Bone marrow (tissue), 2 donors: ENCODE results near the gene ELMO3.

Experiments
- DNase-seq, 2 donors: peaks; one replicate each; lab custom pipeline; 2025; lab: John Stamatoyannopoulos, UW

The ELMO3 gene

DNA sequence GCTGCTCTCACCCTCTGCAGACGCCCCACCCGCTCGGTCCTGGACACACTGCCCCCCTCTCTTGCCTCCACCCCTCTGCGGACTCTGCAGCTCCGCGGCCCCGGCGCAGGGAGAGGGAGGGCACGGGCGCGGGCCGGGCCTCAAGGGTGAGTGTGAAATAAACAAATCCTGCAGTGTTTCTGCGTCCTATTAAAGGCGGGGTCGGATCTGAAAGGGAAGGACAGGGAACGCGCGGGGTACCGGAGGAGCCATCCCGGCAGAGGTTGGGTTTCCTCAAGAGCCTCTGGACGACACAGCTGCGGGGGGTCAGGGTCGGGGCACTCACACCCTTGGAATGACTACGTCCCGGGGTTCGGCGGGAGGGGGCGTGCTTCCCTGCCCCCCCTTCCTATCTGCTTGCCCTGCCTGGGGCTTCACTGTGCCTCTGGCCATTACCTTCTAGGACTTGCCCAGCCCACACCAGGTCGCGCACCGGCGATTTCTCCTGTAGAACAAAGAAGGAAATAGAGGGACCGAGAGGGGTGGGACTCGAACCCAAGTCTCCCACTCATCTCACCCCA is 34.9 kb upstream of the ELMO3 start:
- no peak for DNase-seq

DNA sequence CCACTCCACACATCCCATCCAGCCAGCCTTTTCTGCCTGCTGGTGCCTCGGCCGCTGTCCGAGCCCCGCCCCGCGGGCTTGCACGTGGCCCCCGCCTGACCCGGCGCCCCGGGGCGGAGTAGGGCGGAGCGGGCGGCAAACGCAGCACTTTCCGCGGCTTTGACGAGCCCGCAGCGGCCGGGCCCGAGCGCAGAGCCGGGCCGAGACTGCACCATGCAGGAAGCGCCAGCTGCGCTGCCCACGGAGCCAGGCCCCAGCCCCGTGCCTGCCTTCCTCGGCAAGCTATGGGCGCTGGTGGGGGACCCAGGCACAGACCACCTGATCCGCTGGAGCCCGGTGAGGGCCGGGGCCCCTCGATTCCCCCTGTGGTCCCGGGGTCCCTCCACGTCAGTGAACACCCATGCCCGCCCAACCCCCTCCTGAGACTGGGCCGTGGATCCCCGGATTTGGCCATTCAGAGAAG is 34.3 kb upstream of the ELMO3 start, which contains the start of gene HSF4:
Gene HSF4 (plus strand): TSS at position 147 of the 463 bp plus-strand sequence. CDS start 67 bp downstream, at position 214.
- no peak for DNase-seq

DNA sequence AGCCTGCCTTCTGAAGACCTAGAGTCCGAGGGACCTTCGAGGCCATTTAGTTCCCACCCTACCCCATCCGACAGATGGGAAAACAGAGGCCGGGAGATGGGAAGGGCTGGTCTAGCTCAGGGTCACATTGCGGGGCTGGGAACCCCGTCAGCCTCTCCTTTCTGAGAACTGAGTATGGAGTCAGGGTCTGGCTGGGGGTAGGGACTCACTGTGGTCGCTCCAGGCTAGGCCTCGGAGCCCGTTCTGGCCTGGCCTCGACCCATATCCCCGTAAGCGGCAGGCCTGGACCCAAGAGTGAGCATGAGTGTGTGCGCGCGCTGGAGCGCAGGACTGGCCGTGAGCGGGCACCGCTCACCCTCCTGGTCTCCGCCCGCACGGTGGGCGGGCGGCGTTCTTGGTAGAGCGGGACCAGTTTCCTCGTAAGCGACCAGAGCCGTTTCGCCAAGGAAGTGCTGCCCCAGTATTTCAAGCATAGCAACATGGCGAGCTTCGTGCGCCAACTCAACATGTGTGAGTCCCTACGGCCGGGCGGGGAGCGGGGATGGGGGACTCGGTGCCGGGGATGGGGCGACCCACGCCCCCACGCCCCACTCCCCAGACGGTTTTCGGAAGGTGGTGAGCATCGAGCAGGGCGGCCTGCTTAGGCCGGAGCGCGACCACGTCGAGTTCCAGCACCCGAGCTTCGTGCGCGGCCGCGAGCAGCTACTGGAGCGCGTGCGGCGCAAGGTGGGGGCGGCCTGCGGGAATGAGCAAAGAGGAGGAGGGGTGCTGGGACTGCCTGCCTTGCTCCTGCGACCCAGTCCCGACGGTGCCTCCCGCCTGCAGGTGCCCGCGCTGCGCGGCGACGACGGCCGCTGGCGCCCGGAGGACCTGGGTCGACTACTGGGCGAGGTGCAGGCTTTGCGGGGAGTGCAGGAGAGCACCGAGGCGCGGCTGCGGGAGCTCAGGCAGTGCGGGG is 33.5 kb upstream of the ELMO3 start:
- no peak for DNase-seq

DNA sequence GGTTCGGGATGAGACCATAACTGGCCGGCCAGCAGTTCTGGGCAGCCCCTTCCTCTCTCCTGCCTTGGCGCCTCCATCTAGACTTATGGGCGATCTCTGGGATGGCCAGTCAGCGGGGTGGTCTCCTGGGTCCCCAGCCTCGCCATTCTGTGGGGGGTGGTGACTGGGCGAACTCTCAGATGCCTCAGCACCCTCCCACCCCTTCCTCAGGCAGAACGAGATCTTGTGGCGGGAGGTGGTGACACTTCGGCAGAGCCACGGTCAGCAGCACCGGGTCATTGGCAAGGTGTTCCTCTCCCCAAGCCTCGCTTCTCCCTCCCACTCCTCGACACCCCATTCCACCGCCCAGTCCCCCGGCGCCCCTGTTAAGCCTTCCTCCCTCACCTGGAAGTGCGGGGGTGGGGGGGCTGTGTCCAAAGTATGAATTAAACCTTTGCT is 32.8 kb upstream of the ELMO3 start:
- no peak for DNase-seq

DNA sequence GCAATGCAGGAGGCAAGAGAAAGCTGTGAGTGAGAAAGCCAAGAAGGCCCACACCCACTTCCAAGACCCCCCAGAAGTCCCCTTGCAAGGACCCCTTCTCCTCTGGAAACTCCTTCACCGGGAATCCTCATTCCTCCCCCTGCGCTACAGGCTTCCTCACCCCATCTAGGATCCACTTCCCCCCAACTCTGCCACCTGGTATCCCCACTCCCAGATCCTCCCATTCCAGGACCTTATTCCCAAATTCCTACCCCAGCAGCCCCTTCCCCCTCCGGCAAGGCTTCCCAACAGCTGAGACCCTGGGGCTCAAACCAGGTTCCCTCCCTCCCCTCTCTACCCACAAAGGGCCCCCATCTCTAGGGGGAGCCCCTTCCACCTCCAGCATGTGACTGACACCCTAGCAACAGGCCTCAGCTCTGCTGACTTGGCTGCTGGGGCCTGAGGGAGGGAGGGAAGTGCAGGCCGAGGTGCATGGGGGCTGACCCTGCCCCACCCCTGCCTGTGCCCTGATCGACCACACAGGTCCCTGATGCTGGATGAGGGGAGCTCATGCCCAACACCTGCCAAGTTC is 32.2 kb upstream of the ELMO3 start:
- DNase-seq, result no peak

DNA sequence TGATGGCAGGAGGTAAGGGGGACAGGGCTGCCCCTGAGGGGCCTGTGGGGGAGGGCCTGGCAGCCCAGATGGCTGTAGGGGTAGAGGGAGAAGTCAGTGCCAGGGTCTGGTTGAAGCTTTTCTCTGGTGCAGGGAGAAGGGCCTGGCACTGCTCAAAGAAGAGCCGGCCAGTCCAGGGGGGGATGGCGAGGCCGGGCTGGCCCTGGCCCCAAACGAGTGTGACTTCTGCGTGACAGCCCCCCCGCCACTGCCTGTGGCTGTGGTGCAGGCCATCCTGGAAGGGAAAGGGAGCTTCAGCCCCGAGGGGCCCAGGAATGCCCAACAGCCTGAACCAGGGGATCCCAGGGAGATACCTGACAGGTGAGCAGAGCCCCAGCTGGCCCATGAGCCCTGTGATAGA is 31.3 kb upstream of the ELMO3 start:
- DNase-seq, result no peak

DNA sequence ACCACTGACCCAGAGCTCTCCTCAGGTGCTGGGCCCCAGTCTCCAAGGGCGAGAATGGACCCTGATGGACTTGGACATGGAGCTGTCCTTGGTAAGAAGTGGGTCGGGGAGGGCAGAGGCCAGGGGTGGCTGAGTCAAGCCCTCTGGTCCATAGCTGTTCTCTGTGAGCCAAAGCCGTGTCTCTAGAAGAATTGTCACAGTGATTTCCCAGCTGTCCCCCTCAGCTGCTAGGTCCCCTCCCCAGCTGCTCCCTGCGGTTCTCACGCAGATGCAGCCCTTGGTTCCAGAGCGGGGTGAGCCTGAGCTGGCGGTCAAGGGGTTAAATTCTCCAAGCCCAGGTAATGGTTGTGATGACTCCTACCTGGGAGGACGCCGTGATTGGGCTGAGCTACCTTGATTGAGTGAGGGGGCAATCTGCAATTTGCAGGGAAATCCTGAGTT is 29.9 kb upstream of the ELMO3 start:
- DNase-seq, result no peak

DNA sequence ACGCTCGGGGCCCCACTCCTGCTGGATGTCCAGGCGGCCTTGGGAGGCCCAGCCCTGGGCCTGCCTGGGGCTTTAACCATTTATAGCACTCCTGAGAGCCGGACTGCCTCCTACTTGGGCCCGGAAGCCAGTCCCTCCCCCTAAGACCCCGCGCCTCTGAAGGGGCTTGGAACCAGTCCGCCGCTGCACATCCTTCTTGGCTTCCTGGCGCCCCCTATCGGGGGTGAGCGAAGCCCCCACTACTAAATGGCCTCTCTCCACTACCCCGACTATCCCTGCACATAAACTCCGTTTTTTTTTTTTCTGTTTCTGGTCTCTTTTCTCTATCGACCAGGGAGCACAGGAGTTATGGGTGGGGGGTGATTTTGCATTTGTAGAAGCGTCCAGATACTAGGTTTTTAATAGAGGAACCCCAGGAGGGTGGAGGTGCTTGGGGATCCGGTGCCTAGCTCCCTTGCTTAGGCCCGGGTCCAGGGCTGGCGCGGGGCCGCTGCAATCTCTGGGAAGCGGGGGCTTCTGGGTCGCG is 29.2 kb upstream of the ELMO3 start:
- DNase-seq, result no peak

DNA sequence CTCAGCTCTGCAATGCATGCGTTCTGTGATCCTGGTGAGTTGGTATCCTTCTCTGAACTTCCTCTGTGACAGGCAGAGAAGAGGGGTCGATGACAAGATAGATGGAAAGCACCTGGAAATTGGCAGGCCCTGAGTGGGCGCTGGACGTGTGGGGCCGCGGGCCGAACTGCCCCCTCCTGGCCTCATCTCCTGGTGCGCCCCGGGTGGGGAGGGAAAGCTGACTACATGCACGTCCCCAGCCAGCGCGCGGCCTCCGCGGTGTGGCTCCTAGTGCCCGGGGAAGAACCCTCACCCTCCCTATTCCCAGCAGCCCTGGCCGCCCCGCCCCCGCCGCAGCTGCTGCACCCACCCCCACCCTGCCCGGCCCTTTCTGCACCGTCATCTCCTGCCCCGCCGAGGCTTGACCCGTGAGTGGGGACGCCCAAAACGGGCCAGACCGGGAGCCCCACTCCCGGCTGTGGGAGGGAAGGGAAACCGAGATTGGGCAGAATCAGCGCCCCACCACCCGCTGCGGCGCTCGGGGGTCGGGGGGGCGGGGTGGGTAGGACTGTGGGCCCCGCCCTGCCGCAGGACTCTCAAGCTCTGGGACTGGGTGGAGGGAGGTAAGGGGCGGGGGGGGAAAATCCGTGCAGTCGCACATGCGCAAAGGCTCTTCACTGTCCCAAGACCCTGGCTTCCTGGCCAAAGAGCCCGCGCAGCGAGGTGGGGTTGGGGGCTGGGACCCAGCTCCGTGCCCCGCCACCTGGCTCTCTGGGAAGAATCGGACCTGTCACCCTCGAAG is 28.6 kb upstream of the ELMO3 start, which contains the start of gene NOL3:
Gene NOL3 (plus strand): TSS at position 371 of the 781 bp plus-strand sequence.
- peak in 1 of 2 donors; percentile 72 for DNase-seq

DNA sequence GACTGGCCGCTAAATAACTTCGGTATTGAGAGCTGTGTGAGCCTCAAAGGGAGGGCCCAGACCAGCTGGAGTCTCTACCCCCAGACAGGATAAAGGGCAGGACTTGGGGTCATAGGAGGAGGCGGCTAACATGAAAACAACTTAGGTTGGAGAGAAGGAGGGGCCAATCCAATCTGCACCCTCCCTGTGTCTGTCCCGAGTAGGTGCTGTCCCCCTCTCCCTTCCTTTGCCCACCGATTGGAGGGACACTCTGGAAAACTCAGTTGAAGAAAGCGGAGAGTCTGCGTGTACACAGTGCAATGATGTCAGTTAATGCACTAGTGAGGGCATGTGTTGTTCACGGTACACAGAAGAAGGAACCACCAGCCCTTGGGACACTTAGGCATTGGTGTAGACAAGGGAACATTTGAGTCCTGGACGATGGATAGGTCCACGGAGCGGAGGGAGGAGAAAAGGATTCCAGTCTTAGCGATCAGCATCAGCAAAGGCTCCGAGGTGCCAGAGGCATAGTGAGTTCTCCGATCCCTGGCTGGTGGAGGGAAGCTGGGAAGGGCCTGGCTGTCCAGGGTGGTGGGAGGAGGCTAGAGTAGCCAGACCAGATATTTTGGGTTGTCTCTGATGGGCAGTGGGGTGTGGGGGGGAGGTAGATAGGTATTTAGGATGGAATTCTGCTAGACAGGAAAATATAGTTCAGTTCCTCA is 27.8 kb upstream of the ELMO3 start:
- no peak for DNase-seq

DNA sequence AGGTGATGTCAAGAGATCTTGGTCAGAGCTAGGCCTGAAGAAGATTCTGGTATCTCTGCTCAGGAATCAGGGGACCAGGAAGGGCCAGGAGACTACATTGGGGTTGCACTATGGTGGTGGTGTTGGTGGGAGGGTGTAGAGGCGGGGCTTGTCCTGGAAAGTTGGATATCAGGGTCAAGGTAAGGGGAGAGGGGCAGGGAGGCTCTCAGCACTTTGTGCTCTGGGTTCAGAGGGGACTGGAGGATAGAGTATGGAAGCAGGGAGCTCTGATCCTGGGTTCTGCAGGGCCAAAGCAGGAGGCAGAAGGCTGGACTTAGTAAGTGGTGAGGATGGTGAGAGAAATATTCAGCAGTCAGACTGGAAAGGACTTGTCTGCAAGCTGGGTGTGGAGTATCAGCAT is 25.6 kb upstream of the ELMO3 start:
- no peak for DNase-seq

DNA sequence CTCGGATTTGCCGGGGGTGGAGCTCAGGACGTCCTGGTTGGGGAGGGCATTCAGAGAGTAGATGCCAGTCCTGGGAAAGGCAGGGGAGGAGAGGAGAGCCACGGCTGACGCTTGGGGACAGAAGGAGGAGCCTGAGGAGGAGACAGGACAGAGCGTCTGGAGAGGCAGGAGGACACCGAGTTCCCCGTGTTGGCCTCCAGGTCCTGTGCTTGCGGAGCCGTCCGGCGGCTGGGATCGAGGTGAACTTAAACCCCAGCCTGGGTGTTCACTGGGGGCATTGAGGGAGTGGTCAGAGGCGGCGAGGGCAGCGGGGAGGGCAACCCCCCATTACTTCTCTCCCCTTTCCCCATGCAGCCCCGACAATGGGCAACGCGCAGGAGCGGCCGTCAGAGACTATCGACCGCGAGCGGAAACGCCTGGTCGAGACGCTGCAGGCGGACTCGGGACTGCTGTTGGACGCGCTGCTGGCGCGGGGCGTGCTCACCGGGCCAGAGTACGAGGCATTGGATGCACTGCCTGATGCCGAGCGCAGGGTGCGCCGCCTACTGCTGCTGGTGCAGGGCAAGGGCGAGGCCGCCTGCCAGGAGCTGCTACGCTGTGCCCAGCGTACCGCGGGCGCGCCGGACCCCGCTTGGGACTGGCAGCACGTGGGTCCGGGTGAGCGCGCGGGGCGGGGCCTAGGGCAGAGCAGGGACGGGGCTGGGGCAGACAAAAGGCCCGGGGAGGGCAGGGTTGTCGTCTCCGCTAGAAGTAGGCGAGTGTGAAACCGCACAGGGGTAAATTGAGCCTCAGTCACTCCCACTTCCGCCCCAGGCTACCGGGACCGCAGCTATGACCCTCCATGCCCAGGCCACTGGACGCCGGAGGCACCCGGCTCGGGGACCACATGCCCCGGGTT is 24.9 kb upstream of the ELMO3 start:
- DNase-seq, result peak; percentile 18 to 24

DNA sequence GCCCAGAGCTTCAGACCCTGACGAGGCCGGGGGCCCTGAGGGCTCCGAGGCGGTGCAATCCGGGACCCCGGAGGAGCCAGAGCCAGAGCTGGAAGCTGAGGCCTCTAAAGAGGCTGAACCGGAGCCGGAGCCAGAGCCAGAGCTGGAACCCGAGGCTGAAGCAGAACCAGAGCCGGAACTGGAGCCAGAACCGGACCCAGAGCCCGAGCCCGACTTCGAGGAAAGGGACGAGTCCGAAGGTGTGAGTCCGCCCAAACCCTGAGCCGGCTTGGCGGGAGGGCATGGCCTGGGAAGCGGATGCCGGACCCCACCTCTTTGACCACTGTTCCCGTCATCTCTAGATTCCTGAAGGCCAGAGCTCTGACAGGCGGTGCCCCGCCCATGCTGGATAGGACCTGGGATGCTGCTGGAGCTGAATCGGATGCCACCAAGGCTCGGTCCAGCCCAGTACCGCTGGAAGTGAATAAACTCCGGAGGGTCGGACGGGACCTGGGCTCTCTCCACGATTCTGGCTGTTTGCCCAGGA is 24.2 kb upstream of the ELMO3 start:
- no peak for DNase-seq

DNA sequence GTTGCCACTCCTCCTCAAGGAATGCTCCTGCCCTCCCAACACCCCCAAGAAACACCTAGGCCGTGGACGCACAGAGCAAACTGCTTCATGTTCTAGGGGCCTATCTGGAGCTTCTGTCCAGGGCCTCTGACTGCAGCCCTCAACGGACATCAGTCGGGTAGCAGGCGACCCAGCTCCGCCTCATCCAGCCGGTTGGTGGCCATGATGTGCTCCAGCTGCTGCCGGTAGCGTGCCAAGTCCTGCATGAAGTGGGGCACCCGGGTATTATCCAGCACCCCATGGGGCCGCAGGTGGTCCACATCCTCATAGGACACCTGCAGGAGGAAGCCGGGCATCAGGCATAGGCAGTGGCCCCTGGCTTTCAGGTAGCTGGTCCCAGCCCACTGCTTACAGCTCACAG is 22.3 kb upstream of the ELMO3 start:
- no peak for DNase-seq

DNA sequence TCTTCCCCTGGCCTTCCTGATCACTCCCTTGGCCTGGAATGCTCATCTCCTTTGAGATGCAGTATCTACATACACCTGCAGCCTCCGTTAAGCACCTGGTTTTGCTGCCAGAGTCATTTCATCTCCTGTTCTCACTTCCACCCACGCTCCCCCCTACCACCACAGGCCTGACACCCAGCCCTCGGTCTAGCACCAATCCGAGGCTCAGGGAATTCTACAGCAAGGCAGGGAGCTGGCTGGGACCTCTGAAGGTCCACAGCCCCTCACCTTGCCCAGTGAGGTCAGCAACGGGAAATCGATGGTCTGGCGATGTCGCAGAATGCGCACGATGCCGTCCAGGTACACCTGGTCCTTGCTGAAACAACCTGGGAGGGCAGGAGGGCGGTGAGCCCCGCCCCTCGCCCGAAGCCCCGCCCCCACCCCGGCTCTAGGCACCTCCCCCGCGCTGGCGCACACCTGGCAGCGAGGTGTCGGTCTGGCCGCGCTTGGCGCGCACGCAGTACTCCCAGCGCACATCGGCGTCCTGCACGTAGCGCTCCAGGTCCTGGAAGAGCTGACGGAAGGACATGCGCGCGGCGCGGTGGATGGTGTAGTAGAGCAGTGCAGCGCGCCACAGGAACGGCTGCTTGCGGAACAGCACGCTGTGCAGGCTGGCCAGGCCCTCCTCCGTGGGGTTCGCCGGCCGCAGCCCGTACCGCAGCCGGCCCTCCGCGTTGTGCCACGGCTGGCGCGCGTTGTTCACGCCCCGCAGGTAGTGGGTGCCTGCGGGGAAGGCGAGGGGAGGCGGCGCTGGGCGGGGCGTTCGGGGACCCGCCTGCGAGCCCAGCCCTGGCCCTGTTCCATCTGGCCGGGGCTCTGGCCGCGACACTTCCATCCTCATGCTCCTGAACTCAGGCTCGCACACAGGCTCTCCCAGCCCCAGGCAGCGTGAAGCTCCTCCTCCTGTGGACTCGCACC is 20.9 kb upstream of the ELMO3 start:
- DNase-seq, result peak in 1 of 2 donors; percentile 4

DNA sequence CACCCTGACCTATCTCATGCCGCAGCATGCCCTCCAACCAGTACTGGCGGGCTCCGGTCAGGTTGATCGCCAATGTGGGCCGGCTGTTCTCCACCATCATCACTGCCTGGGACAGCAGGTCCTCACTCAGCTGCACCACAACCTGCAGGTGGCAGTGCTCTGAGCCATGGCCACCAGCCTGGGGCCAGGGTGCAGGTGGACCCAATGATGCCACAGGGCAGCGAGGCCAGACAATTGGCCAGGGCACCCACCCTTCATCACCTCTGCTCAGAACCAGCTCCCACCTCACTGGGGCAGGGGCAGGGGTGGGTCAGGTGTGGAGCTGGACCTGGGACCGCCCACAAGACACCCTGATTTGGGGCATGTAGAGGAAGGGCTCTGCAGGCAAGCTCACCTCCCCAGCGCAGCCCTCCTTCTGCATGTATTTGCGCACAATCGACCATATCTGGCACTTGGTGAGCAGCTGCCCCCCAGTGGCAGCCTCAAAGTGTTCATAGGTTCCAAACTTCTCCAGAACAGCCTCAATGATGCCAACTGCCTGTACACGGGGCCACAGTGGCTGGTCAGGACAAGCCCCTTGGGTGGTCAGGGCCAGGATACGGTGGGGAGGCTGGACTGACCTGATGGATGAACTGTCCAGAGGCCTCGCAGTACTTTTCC is 19.4 kb upstream of the ELMO3 start:
- no peak for DNase-seq

DNA sequence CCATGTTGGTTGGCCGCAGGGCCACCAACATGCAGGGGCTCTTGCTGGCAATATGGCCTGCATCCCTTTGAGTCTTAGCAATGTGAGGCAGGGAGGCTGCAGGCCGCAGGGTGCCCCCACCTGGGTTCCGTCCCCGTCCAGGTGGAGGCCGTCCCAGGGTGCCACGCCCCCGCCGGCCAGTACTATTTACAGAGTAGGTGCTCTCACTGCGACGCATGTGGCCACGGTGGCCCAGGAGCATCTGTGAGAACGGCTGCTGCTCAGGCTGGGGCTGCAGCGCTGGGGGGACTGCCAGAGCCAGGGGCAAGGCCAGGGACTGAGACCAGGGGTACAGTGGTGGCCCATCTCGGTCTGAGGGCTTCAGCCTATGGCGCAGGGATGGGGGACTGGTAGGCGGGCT is 18.8 kb upstream of the ELMO3 start:
- no peak for DNase-seq

DNA sequence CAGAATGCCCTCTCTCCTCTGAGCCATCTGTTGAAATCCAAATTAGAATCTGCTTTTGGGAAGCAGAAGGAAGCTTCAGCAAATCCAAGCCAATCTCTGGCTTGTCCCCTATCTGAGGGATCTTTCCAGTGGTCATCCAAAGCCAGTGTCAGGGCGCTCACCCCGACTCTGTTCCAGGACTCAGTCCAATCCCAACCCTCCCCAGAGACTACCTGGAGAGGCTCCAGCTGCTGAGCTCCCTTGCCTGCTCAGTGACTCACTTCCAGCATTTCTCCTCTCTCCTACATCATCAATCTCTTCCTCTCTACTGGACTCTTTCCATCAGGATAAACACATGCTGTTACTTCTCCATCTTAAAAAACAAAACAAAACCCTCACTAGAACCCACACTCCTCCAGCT is 17.6 kb upstream of the ELMO3 start:
- no peak for DNase-seq
